ENCODE results near the gene NKX3-2.

- TF ChIP-seq CTCF (IDR thresholded peaks at IDR 0.05): no peak
- TF ChIP-seq ZFX (IDR thresholded peaks at IDR 0.05; ENCODE audit: borderline replicate concordance): no peak
Measured at GRCh38 chr4:13541176-13541604, 3.1 kb downstream of the NKX3-2 start.
